ENCODE results near the gene IQCM.

The IQCM gene

GRCh38 chr4:149766135-149766534, 49.5 kb downstream of the IQCM start:
- DNase-seq = no peak

GRCh38 chr4:149765630-149766029, 50.0 kb downstream of the IQCM start:
- no peak for DNase-seq

GRCh38 chr4:149755969-149756368, 59.7 kb downstream of the IQCM start:
- DNase-seq = no peak

- no peak for DNase-seq
Observed at GRCh38 chr4:149754526-149754925, 61.1 kb downstream of the IQCM start.

GRCh38 chr4:149752729-149753128, 62.9 kb downstream of the IQCM start:
- no peak for DNase-seq

- no peak for DNase-seq
Observed at GRCh38 chr4:149751174-149751573, 64.5 kb downstream of the IQCM start.

GRCh38 chr4:149749784-149750183, 65.9 kb downstream of the IQCM start:
- no peak for DNase-seq

GRCh38 chr4:149747646-149748045, 68.0 kb downstream of the IQCM start:
- no peak for DNase-seq

GRCh38 chr4:149746276-149746675, 69.4 kb downstream of the IQCM start:
- no peak for DNase-seq

- DNase-seq = no peak
Observed at GRCh38 chr4:149741186-149741831, 74.3 kb downstream of the IQCM start.

GRCh38 chr4:149738156-149738555, 77.5 kb downstream of the IQCM start:
- no peak for DNase-seq

GRCh38 chr4:149735796-149736195, 79.8 kb downstream of the IQCM start:
- DNase-seq = no peak

- DNase-seq = no peak
Observed at GRCh38 chr4:149728444-149728843, 87.2 kb downstream of the IQCM start.

- no peak for DNase-seq
Observed at GRCh38 chr4:149727663-149728062, 88.0 kb downstream of the IQCM start.

GRCh38 chr4:149723065-149723464, 92.6 kb downstream of the IQCM start:
- no peak for DNase-seq

GRCh38 chr4:149719806-149720205, 95.8 kb downstream of the IQCM start:
- no peak for DNase-seq

GRCh38 chr4:149719357-149719756, 96.3 kb downstream of the IQCM start:
- DNase-seq = no peak

GRCh38 chr4:149718500-149718899, 97.1 kb downstream of the IQCM start:
- no peak for DNase-seq

- no peak for DNase-seq
Observed at GRCh38 chr4:149716728-149717127, 98.9 kb downstream of the IQCM start.

GRCh38 chr4:149715822-149716585, 99.6 kb downstream of the IQCM start:
- DNase-seq = no peak

GRCh38 chr4:149713031-149713430, 102.6 kb downstream of the IQCM start:
- DNase-seq = no peak

GRCh38 chr4:149711593-149712365, 103.9 kb downstream of the IQCM start:
- no peak for DNase-seq

GRCh38 chr4:149709640-149710039, 106.0 kb downstream of the IQCM start:
- DNase-seq = no peak

Measured in midbrain (tissue), 1 donor.